H9 (cell line): ENCODE measurements around the gene CDH23. TPM values are rescaled to one million over a fixed set of nuclear protein-coding genes. Genes with fewer than 3 reads are reported as not detected.

Source experiments
- DNase-seq: peaks from one replicate; pipeline ENCODE4 v3.0.0-alpha.2; 2017
- H2AFZ ChIP-seq: one replicate; pipeline ENCODE4 v1.6.1; 2013; ENCODE audit warnings: mild to moderate bottlenecking, low read length, control low read depth, moderate library complexity
- H2AK5ac ChIP-seq: 2 replicates; pipeline ENCODE4 v1.6.1; 2013; ENCODE audit warnings: low read length, control low read depth, mixed read lengths; ENCODE audit not compliant: insufficient read length
- H2BK120ac ChIP-seq: one replicate; pipeline ENCODE4 v1.6.1; 2013; ENCODE audit warnings: low read depth, mild to moderate bottlenecking, low read length, control low read depth, inconsistent platforms; ENCODE audit not compliant: poor library complexity, severe bottlenecking
- H2BK12ac ChIP-seq: 2 replicates; pipeline ENCODE4 v1.6.1; 2013; ENCODE audit warnings: low read length, control low read depth, mixed read lengths, low read depth; ENCODE audit not compliant: insufficient read length
- H2BK15ac ChIP-seq: 2 replicates; pipeline ENCODE4 v1.6.1; 2013; ENCODE audit warnings: low read depth, low read length, control low read depth
- H2BK20ac ChIP-seq: one replicate; pipeline ENCODE4 v1.6.1; 2013; ENCODE audit warnings: low read depth, mild to moderate bottlenecking, low read length, control low read depth, inconsistent platforms; ENCODE audit not compliant: poor library complexity, severe bottlenecking
- H2BK5ac ChIP-seq: 2 replicates; pipeline ENCODE4 v1.6.1; 2013; ENCODE audit warnings: low read length, control low read depth, mixed read lengths; ENCODE audit not compliant: insufficient read length
- H3K14ac ChIP-seq: 2 replicates; pipeline ENCODE4 v1.6.1; 2013; ENCODE audit warnings: low read length, control low read depth; ENCODE audit not compliant: insufficient read depth
- H3K18ac ChIP-seq: 2 replicates; pipeline ENCODE4 v1.6.1; 2013; ENCODE audit warnings: low read depth, mild to moderate bottlenecking, mixed read lengths, low read length, control low read depth; ENCODE audit not compliant: insufficient read length
- H3K23ac ChIP-seq: 2 replicates; pipeline ENCODE4 v1.6.1; 2013; ENCODE audit warnings: low read length, control low read depth, mixed read lengths, low read depth; ENCODE audit not compliant: insufficient read length
- H3K23me2 ChIP-seq: 2 replicates; pipeline ENCODE4 v1.6.1; 2013; ENCODE audit warnings: low read depth, mild to moderate bottlenecking, mixed read lengths, low read length, control low read depth; ENCODE audit not compliant: insufficient read length, poor library complexity, severe bottlenecking
- H3K27ac ChIP-seq: 2 replicates; pipeline ENCODE4 v1.5.1; 2013; ENCODE audit warnings: low read length, control low read depth, mixed read lengths, low read depth; ENCODE audit not compliant: insufficient read length
- H3K27me3 ChIP-seq: 2 replicates; pipeline ENCODE4 v1.6.1; 2013; ENCODE audit warnings: low read length, control low read depth, inconsistent platforms; ENCODE audit not compliant: insufficient read depth
- H3K4ac ChIP-seq: 2 replicates; pipeline ENCODE4 v1.6.1; 2013; ENCODE audit warnings: low read depth, mild to moderate bottlenecking, control low read depth, inconsistent platforms, low read length, moderate library complexity
- H3K4me1 ChIP-seq: 2 replicates; pipeline ENCODE4 v1.6.1; 2013; ENCODE audit warnings: low read length, control low read depth, inconsistent platforms; ENCODE audit not compliant: insufficient read depth
- H3K4me2 ChIP-seq: 2 replicates; pipeline ENCODE4 v1.6.1; 2013; ENCODE audit warnings: low read length, control low read depth, mixed read lengths; ENCODE audit not compliant: insufficient read length, insufficient read depth
- H3K56ac ChIP-seq: 2 replicates; pipeline ENCODE4 v1.6.1; 2013; ENCODE audit warnings: low read depth, mild to moderate bottlenecking, mixed read lengths, low read length, control low read depth; ENCODE audit not compliant: insufficient read length
- H3K79me1 ChIP-seq: 2 replicates; pipeline ENCODE4 v1.6.1; 2013; ENCODE audit warnings: low read depth, mild to moderate bottlenecking, moderate library complexity, low read length, control low read depth, inconsistent platforms; ENCODE audit not compliant: insufficient read depth, poor library complexity, severe bottlenecking
- H3K79me2 ChIP-seq: 2 replicates; pipeline ENCODE4 v1.6.1; 2013; ENCODE audit warnings: low read length, control low read depth, inconsistent platforms; ENCODE audit not compliant: insufficient read depth
- H3K9ac ChIP-seq: 2 replicates; pipeline ENCODE4 v1.6.1; 2013; ENCODE audit warnings: low read length, control low read depth, mixed read lengths; ENCODE audit not compliant: insufficient read length; ENCODE audit errors: extremely low read depth
- H3K9me3 ChIP-seq: one replicate; pipeline ENCODE4 v1.6.1; 2013; ENCODE audit warnings: low read depth, low read length, inconsistent platforms; ENCODE audit not compliant: control insufficient read depth
- H3T11ph ChIP-seq: one replicate; pipeline ENCODE4 v1.6.1; 2013; ENCODE audit warnings: mild to moderate bottlenecking, low read length, control low read depth, inconsistent platforms
- H4K20me1 ChIP-seq: one replicate; pipeline ENCODE4 v1.6.1; 2013; ENCODE audit not compliant: control insufficient read depth, insufficient read length, insufficient read depth
- H4K5ac ChIP-seq: 2 replicates; pipeline ENCODE4 v1.6.1; 2013; ENCODE audit warnings: low read depth, mild to moderate bottlenecking, mixed read lengths, low read length, control low read depth; ENCODE audit not compliant: insufficient read length
- H4K8ac ChIP-seq: replicated peaks from 2 replicates; pipeline ENCODE4 v1.6.1; 2013; ENCODE audit warnings: low read length, control low read depth, mixed read lengths, low read depth; ENCODE audit not compliant: insufficient read length
- H4K91ac ChIP-seq: 2 replicates; pipeline ENCODE4 v1.6.1; 2013; ENCODE audit warnings: low read depth, mild to moderate bottlenecking, moderate library complexity, mixed read lengths, low read length, control low read depth; ENCODE audit not compliant: insufficient read length
- H3K27ac Mint-ChIP-seq, 3 experiments: 2 replicates in 2 of 3; 3 replicates in 1 of 3; pipeline ENCODE4 v1.8.0; 2020 to 2021; ENCODE audit warnings: mixed read lengths in 3 of 3, mild to moderate bottlenecking in 1 of 3, moderate library complexity in 1 of 3
- H3K27me3 Mint-ChIP-seq: 2 replicates; pipeline ENCODE4 v1.8.0; 2021; ENCODE audit warnings: low read depth, mild to moderate bottlenecking, moderate library complexity, mixed read lengths
- H3K36me3 Mint-ChIP-seq, 3 experiments: 2 replicates in 2 of 3; 3 replicates in 1 of 3; pipeline ENCODE4 v1.8.0; 2020 to 2021; ENCODE audit warnings: low read depth in 3 of 3, mixed read lengths in 3 of 3; ENCODE audit not compliant: insufficient read depth in 1 of 3
- H3K4me1 Mint-ChIP-seq, 2 experiments: 2 replicates each; pipeline ENCODE4 v1.8.0; 2020; ENCODE audit warnings: mixed read lengths in 2 of 2
- H3K4me3 Mint-ChIP-seq, 2 experiments: 2 replicates in 1 of 2; 3 replicates in 1 of 2; pipeline ENCODE4 v1.8.0; 2020 to 2021; ENCODE audit warnings: mild to moderate bottlenecking in 2 of 2, mixed read lengths in 2 of 2, moderate library complexity in 1 of 2
- H3K9me3 Mint-ChIP-seq, 2 experiments: 2 replicates in 1 of 2; 3 replicates in 1 of 2; pipeline ENCODE4 v1.8.0; 2020; ENCODE audit warnings: mild to moderate bottlenecking in 2 of 2, mixed read lengths in 2 of 2, moderate library complexity in 1 of 2
- CTCF ChIP-seq: fragments of 200-600 bp; sonication (generic); conservative IDR thresholded peaks from 3 replicates; pipeline ENCODE4 v1.8.0; 2021; ENCODE audit warnings: antibody characterized with exemption, mild to moderate bottlenecking
- WGBS: extraction: QIAGEN DNeasy Blood & Tissue Kit; methylation state at CpG from one replicate; pipeline ENCODE4 v1.1.7; 2013; ENCODE audit warnings: missing lambda C conversion rate, low lambda C conversion rate, mixed read lengths; ENCODE audit not compliant: insufficient read length; ENCODE audit errors: extremely low coverage; 5-methylcytosine and 5-hydroxymethylcytosine counted together
- total RNA-seq: library from RNA; stranded (reverse); gene quantifications from 2 replicates; pipeline ENCODE4 v1.2.1, GENCODE V29; 2021

CDH23 gene
- total RNA-seq, 1 experiment from 2014 or later = 2.1 TPM

GRCh38 chr10:71812016-71812912 is 415.5 kb downstream of the CDH23 start:
- Histone ChIP-seq H2BK120ac (no peak overlapping the region), H3K4me1 (no peaks in the 10 kb centered on the region), H3K56ac (no peak overlapping the region), H4K91ac (no peak overlapping the region), H3K79me1 (no peaks in the 10 kb centered on the region), H3K4me2 (no peak overlapping the region), H3T11ph (no peak overlapping the region), H3K14ac (no peak overlapping the region), H3K9ac (no peak overlapping the region), H3K4ac (no peak overlapping the region), H3K18ac (no peak overlapping the region), H2BK5ac (no peak overlapping the region), H3K79me2 (no peaks in the 10 kb centered on the region), H3K27me3 (no peaks in the 10 kb centered on the region), H2AFZ (no peak overlapping the region), H2BK12ac (no peak overlapping the region), H3K23ac (no peak overlapping the region), H3K9me3 (no peaks in the 10 kb centered on the region), H2BK15ac (no peak overlapping the region), H2AK5ac (no peak overlapping the region), H4K20me1 (no peaks in the 10 kb centered on the region), H2BK20ac (no peak overlapping the region), H3K27ac (no peak overlapping the region), H3K23me2 (no peaks in the 10 kb centered on the region), H4K8ac (no peak overlapping the region), H4K5ac (no peak overlapping the region)
- Mint-ChIP-seq H3K9me3 (no peaks in the 10 kb centered on the region), H3K27me3 (peaks cover 5% of the 10 kb centered on the region), H3K4me1 (peaks cover 0 to 2% of the 10 kb centered on the region in 2 experiments; a peak in 1 of 4 replicates), H3K4me3 (no peak overlapping the region), H3K36me3 (peaks cover 12 to 28% (median 25%) of the 10 kb centered on the region in 3 experiments; a peak in 6 of 7 replicates), H3K27ac (no peak overlapping the region; a peak in 1 of 7 replicates)
- TF ChIP-seq CTCF = peak; percentile 83
- DNase-seq = peak; percentile 74
- no CpG with 5 or more reads among the region's 22 CpGs for WGBS
